Kidney epithelial cell (primary cell): ENCODE results near the gene GAL3ST3. TPM values are rescaled to one million over a fixed set of nuclear protein-coding genes. Genes with fewer than 3 reads are reported as not detected.
"Not testable (repeated sequence)": the region's sequence is repeated elsewhere in the genome, so short reads cannot be mapped to it uniquely, and the experiment has no call there.

Experiments
- DNase-seq: peaks from one replicate; pipeline ENCODE4 v3.0.0-alpha.2; 2010; ENCODE audit warnings: low read depth
- H3K27me3 ChIP-seq: 2 replicates; pipeline ENCODE4 v1.6.0; 2011; ENCODE audit warnings: low read length; ENCODE audit not compliant: control insufficient read depth, insufficient read depth
- H3K36me3 ChIP-seq: 2 replicates; pipeline ENCODE4 v1.5.1; 2011; ENCODE audit warnings: low read length; ENCODE audit not compliant: control insufficient read depth, insufficient read depth
- H3K4me3 ChIP-seq: 2 replicates; pipeline ENCODE4 v1.5.1; 2011; ENCODE audit warnings: low read depth, mild to moderate bottlenecking, control low read depth, low read length
- CTCF ChIP-seq: IDR thresholded peaks from 2 replicates; pipeline ENCODE4 v1.5.1; 2011; ENCODE audit warnings: mild to moderate bottlenecking, moderate library complexity, low read length, control low read depth, inconsistent platforms; ENCODE audit not compliant: insufficient read depth, poor library complexity, severe bottlenecking
- total RNA-seq: library from RNA; depleted of rRNA; stranded (reverse); fragments of >200 nt; gene quantifications from 2 replicates; pipeline ENCODE4 v1.2.3, GENCODE V29; 2015

GAL3ST3 gene
- 0.96 and 4.4 TPM in 2 replicates for total RNA-seq

- Histone ChIP-seq H3K27me3 (no peaks in the 10 kb centered on the region), H3K4me3 (peak within 1 kb of the TSS; percentile 33), H3K36me3 (no peaks in the 10 kb centered on the region)
- TF ChIP-seq CTCF = no peak
- no peak for DNase-seq
Measured at GRCh38 chr11:66048547-66049323, at the start of gene GAL3ST3. TSS of gene GAL3ST3 (minus strand) at chr11:66049161. CDS start at chr11:66045415, 3,746 bp downstream.

- not testable (repeated sequence) for H3K4me3 ChIP-seq, H3K27me3 ChIP-seq, DNase-seq
Measured at GRCh38 chr11:66092125-66092524, 43.2 kb upstream of the GAL3ST3 start.

GRCh38 chr11:66090288-66090687 is 41.3 kb upstream of the GAL3ST3 start:
- TF ChIP-seq CTCF = no peak
- no peak for DNase-seq
- no peaks in the 10 kb centered on the region for H3K27me3 ChIP-seq
- no peaks in the 10 kb centered on the region for H3K36me3 ChIP-seq
- no peak overlapping the region for H3K4me3 ChIP-seq

More at GRCh38 chr11:66092125-66092524, 43.2 kb upstream of the GAL3ST3 start:
- not testable (repeated sequence) for H3K36me3 ChIP-seq

- H3K36me3 ChIP-seq = no peaks in the 10 kb centered on the region
- DNase-seq = no peak
- no peak overlapping the region for H3K4me3 ChIP-seq
- no peak for TF ChIP-seq CTCF
- no peaks in the 10 kb centered on the region for H3K27me3 ChIP-seq
Measured at GRCh38 chr11:66089067-66089466, 40.1 kb upstream of the GAL3ST3 start.

GRCh38 chr11:66087148-66087908 is 38.4 kb upstream of the GAL3ST3 start:
- Histone ChIP-seq H3K36me3 (no peaks in the 10 kb centered on the region), H3K27me3 (no peaks in the 10 kb centered on the region), H3K4me3 (no peak overlapping the region)
- TF ChIP-seq CTCF = no peak
- no peak for DNase-seq

GRCh38 chr11:66084821-66085475 is 36.0 kb upstream of the GAL3ST3 start:
- no peaks in the 10 kb centered on the region for H3K27me3 ChIP-seq
- DNase-seq = no peak
- no peaks in the 10 kb centered on the region for H3K36me3 ChIP-seq
- no peak for TF ChIP-seq CTCF
- no peak overlapping the region for H3K4me3 ChIP-seq
